GM12878 (cell line): Measurements from ENCODE around the gene FDXACB1. TPM values are rescaled to one million over a fixed set of nuclear protein-coding genes. Genes with fewer than 3 reads are reported as not detected.

Experiments
- ATAC-seq: fragments of 200-7000 bp; cut with Tn5 transposase; 3 replicates; pipeline ENCODE4 v1.9.1; 2020; ENCODE audit warnings: mild to moderate bottlenecking, moderate library complexity
- BruUV-seq: library from RNA; stranded (reverse); fragments of 400-500 nt; replicated peaks from 2 replicates; lab custom pipeline; 2021; lab: Mats Ljungman, UMichigan
- CTCF ChIA-PET: fragments of 300-600 bp; sonication (Branson Sonifier 250); formaldehyde crosslinking; extraction: SDS; loops from one replicate; lab custom pipeline; 2021; ENCODE audit warnings: inconsistent platforms; lab: Yijun Ruan, JAX
- POLR2A ChIA-PET: fragments of 350-600 bp; formaldehyde crosslinking; extraction: SDS; loops from one replicate; lab custom pipeline; 2021; ENCODE audit warnings: inconsistent platforms; lab: Charles Lee
- RAD21 ChIA-PET: fragments of 300-600 bp; sonication (Branson Sonifier 250); formaldehyde crosslinking; loops from one replicate; lab custom pipeline; 2023; ENCODE audit warnings: antibody characterized with exemption; ENCODE audit not compliant: unreplicated experiment; lab: Charles Lee
- SMC1A ChIA-PET: fragments of 300-600 bp; sonication (Branson Sonifier 250); formaldehyde crosslinking; loops from one replicate; lab custom pipeline; 2023; ENCODE audit not compliant: unreplicated experiment, uncharacterized antibody; lab: Charles Lee
- DNase-seq: peaks from one replicate; pipeline ENCODE4 v3.0.0-alpha.2; 2011; ENCODE audit warnings: low read depth, low spot score
- FAIRE-seq: peaks from 3 replicates; lab custom pipeline; 2011; peaks lifted over from hg19 to GRCh38; lab: Jason Lieb, UNC
- H2AFZ ChIP-seq: 2 replicates; pipeline ENCODE4 v1.6.0; 2011; ENCODE audit warnings: low read depth, low read length, control low read depth; ENCODE audit not compliant: control insufficient read depth
- H3K27ac ChIP-seq: 2 replicates; pipeline ENCODE4 v1.5.1; 2011; ENCODE audit warnings: control low read depth; ENCODE audit not compliant: control insufficient read depth, insufficient read depth
- H3K27me3 ChIP-seq, 2 experiments: replicated peaks in 1 of 2; 2 replicates each; pipeline versions ENCODE4 v1.6.0 to v1.6.1; 2011; ENCODE audit warnings: low read length in 1 of 2; ENCODE audit not compliant: control insufficient read depth in 2 of 2, insufficient read depth in 2 of 2
- H3K36me3 ChIP-seq, 2 experiments: 2 replicates each; pipeline ENCODE4 v1.5.1; 2011; ENCODE audit warnings: low read length in 1 of 2; ENCODE audit not compliant: control insufficient read depth in 2 of 2, insufficient read depth in 2 of 2
- H3K4me1 ChIP-seq: 2 replicates; pipeline ENCODE4 v1.6.1; 2011; ENCODE audit warnings: mild to moderate bottlenecking, low read length, moderate library complexity, mixed read lengths; ENCODE audit not compliant: control insufficient read depth, insufficient read depth
- H3K4me2 ChIP-seq: 2 replicates; pipeline ENCODE4 v1.6.0; 2011; ENCODE audit warnings: control low read depth; ENCODE audit not compliant: control insufficient read depth, insufficient read depth
- H3K4me3 ChIP-seq: fragments of 200-600 bp; sonication (generic); 2 replicates; pipeline ENCODE4 v1.5.1; 2016
- H3K79me2 ChIP-seq: 2 replicates; pipeline ENCODE4 v1.6.0; 2011; ENCODE audit warnings: low read length; ENCODE audit not compliant: control insufficient read depth, insufficient read depth
- H3K9ac ChIP-seq: 2 replicates; pipeline ENCODE4 v1.8.0; 2011; ENCODE audit warnings: low read length, control low read depth, mixed read lengths; ENCODE audit not compliant: control insufficient read depth, insufficient read depth
- H3K9me3 ChIP-seq: replicated peaks from 3 replicates; pipeline ENCODE4 v1.5.1; 2011; ENCODE audit warnings: mild to moderate bottlenecking, low read length; ENCODE audit not compliant: control insufficient read depth, insufficient read depth
- H4K20me1 ChIP-seq: 2 replicates; pipeline ENCODE4 v1.6.0; 2011; ENCODE audit not compliant: control insufficient read depth, insufficient read depth
- ASH2L ChIP-seq: fragments of 300-600, 200-600 bp; sonication (generic); IDR thresholded peaks from 2 replicates; pipeline ENCODE4 v1.6.1; 2017; ENCODE audit warnings: low read depth, mild to moderate bottlenecking, borderline replicate concordance
- BMI1 ChIP-seq: fragments of 450-650 bp; IDR thresholded peaks from 2 replicates; pipeline ENCODE4 v1.6.1; 2016; ENCODE audit warnings: mild to moderate bottlenecking, moderate library complexity, borderline replicate concordance
- DPF2 ChIP-seq: fragments of 450-650 bp; IDR thresholded peaks from 2 replicates; pipeline ENCODE4 v1.6.1; 2017; ENCODE audit warnings: mild to moderate bottlenecking
- IRF4 ChIP-seq: IDR thresholded peaks from 2 replicates; pipeline ENCODE4 v1.6.1; 2011; ENCODE audit warnings: low read depth, low read length
- LARP7 ChIP-seq: fragments of 450-650 bp; IDR thresholded peaks from 2 replicates; pipeline ENCODE4 v1.6.1; 2017; ENCODE audit warnings: mild to moderate bottlenecking
- PML ChIP-seq: IDR thresholded peaks from 2 replicates; pipeline ENCODE4 v1.6.1; 2012; ENCODE audit warnings: low read length, inconsistent platforms
- RAD21 ChIP-seq: IDR thresholded peaks from 2 replicates; pipeline ENCODE4 v1.6.1; 2011; ENCODE audit warnings: mild to moderate bottlenecking, low read depth, low read length, moderate library complexity; ENCODE audit not compliant: insufficient read depth
- RUNX3 ChIP-seq: IDR thresholded peaks from 2 replicates; pipeline ENCODE4 v1.6.1; 2012; ENCODE audit warnings: low read length, inconsistent platforms
- SIN3A ChIP-seq: IDR thresholded peaks from 2 replicates; pipeline ENCODE4 v1.6.1; 2012; ENCODE audit warnings: low read depth, low read length, improper control_type of control experiment
- SUPT20H ChIP-seq: IDR thresholded peaks from 2 replicates; pipeline ENCODE4 v1.6.1; 2011; ENCODE audit warnings: low read depth, mild to moderate bottlenecking, low read length, moderate library complexity, borderline replicate concordance; ENCODE audit not compliant: control insufficient read depth
- TBL1XR1 ChIP-seq: IDR thresholded peaks from 2 replicates; pipeline ENCODE4 v1.6.1; 2012; ENCODE audit warnings: low read depth, low read length, improper control_type of control experiment
- YBX1 ChIP-seq: fragments of 450-650 bp; IDR thresholded peaks from 2 replicates; pipeline ENCODE4 v1.6.1; 2016; ENCODE audit warnings: antibody characterized with exemption
- WGBS: methylation state at CpG from one replicate; pipeline ENCODE4 v1.1.6; 2016; ENCODE audit warnings: low lambda C conversion rate; ENCODE audit not compliant: insufficient replicate concordance, insufficient coverage; ENCODE audit errors: missing lambda C conversion rate; 5-methylcytosine and 5-hydroxymethylcytosine counted together
- in situ Hi-C: fragments of 300-500 bp; cut with MboI; formaldehyde crosslinking; loops from 9 replicates; pipeline ENCODE4 v1.14.3; 2018; ENCODE audit warnings: mixed read lengths
- intact Hi-C: fragments of 100-400 bp; cut with micrococcal nuclease; formaldehyde crosslinking; loops from one replicate; pipeline ENCODE4 v1.14.2; 2022; ENCODE audit not compliant: unreplicated experiment
- polyA plus RNA-seq, 11 experiments: library from polyadenylated mRNA; depleted of rRNA in 4 of 11; unstranded in 6 of 11; stranded (reverse) in 5 of 11; fragments of >200 nt; fragmentation: Nextera tagmentation in 4 of 11; fragmentation: Illumina TruSeq in 1 of 11; extraction: Ambion mirVana in 4 of 11; extraction: Trizol in 1 of 11; gene quantifications; 1 replicate in 1 of 11; 2 replicates in 10 of 11; pipeline versions ENCODE4 v1.2.1 to v1.2.3, GENCODE V29; 2011 to 2016; ENCODE audit warnings: inconsistent platforms in 2 of 11, missing spikeins in 2 of 11, low read depth in 1 of 11
- total RNA-seq, 4 experiments: library from RNA; depleted of rRNA in 3 of 4; stranded (reverse); fragments of >200 nt in 3 of 4; fragmentation: Illumina TruSeq in 1 of 4; extraction: Trizol in 1 of 4; gene quantifications; 2 replicates each; pipeline versions ENCODE4 v1.2.1 to v1.2.3, GENCODE V29; 2013 to 2021

The FDXACB1 gene
- total and polyA plus RNA-seq, 10 of the 15 experiments (the other 5 are each of a cell fraction or from before 2014, with no cell fraction given), result 7.4 to 13.3 (median 9.7) TPM

GRCh38 chr11:111852103-111852502 is 26.9 kb downstream of the FDXACB1 start:
- no peak for ATAC-seq
- Histone ChIP-seq H3K9me3 (no peaks in the 10 kb centered on the region), H3K4me2 (no peak overlapping the region), H3K36me3 (no peaks in the 10 kb centered on the region; a peak in 1 of 4 replicates), H3K9ac (no peak overlapping the region), H3K4me3 (no peak overlapping the region), H2AFZ (no peak overlapping the region), H4K20me1 (no peaks in the 10 kb centered on the region), H3K27me3 (no peaks in the 10 kb centered on the region), H3K79me2 (no peaks in the 10 kb centered on the region), H3K4me1 (no peaks in the 10 kb centered on the region), H3K27ac (no peak overlapping the region)
- POLR2A ChIA-PET, result no interaction called here
- FAIRE-seq, result no peak
- CTCF ChIA-PET, result interaction anchor here (0.9 to 2.1 kb wide), 12 partner anchors 9 to 286 kb away, joined by 3 to 8 read pairs (median 3); partner anchors contain the start of gene ALG9
- SMC1A ChIA-PET, result interaction anchor here (1.3 to 1.7 kb wide), 4 partner anchors 13 to 265 kb away, joined by 3 to 8 read pairs (median 4); partner anchors contain the start of genes ALG9 and PPP2R1B
- no peak for DNase-seq
- RAD21 ChIA-PET, result interaction anchor here (0.7 kb wide), 1 partner anchor 254 kb away, joined by 3 read pairs; no protein-coding TSS in a partner anchor
- in situ Hi-C loops, result no loop called here
- intact Hi-C loops, result no loop called here
- TF ChIP-seq YBX1, result no peak
- no peak for TF ChIP-seq SIN3A
- no peak for TF ChIP-seq LARP7
- TF ChIP-seq DPF2, result no peak
- no peak for TF ChIP-seq IRF4
- no peak for TF ChIP-seq ASH2L
- no peak for TF ChIP-seq RAD21
- TF ChIP-seq PML, result no peak
- TF ChIP-seq SUPT20H, result no peak
- no peak for TF ChIP-seq TBL1XR1
- TF ChIP-seq RUNX3, result no peak
- TF ChIP-seq BMI1, result no peak
- no TSS peak for BruUV-seq
- WGBS, result 91% methylated on average over 2 of the region's 2 CpGs
